ENCODE data around the gene ADAM10.

GRCh38 chr15:58555162-58556027 is 194.1 kb downstream of the ADAM10 start:
- TF ChIP-seq EP300 (IDR thresholded peaks at IDR 0.05) (no peak), POLR2A (IDR thresholded peaks at IDR 0.05) (no peak)
